ENCODE results near the gene CNP. TPM values are rescaled to one million over a fixed set of nuclear protein-coding genes. Genes with fewer than 3 reads are reported as not detected.

CNP gene
- total and polyA plus RNA-seq, 4 experiments from 2014 or later, result 23.6 to 36.9 (median 33.4) TPM

Other genes starting within 250 kb of the CNP start
- under 1 TPM; 0.29 to 0.33 TPM for gene HAP1, start 232.2 kb upstream of the CNP start, total RNA-seq
- gene HAP1, start 232.2 kb upstream of the CNP start, polyA plus RNA-seq, result not detected
- gene JUP, start 180.1 kb upstream of the CNP start, total RNA-seq, result under 1 TPM in 1 of 2 experiments, not detected in 1; 0.15 TPM
- under 1 TPM in 1 of 2 donors, not detected in 1; 0.69 TPM for gene JUP, start 180.1 kb upstream of the CNP start, polyA plus RNA-seq
- gene P3H4, start 154.8 kb upstream of the CNP start, total RNA-seq, result 1 to 10 TPM; 5.9 to 6.8 TPM
- 1 to 10 TPM; 1.4 to 4.2 TPM for gene P3H4, start 154.8 kb upstream of the CNP start, polyA plus RNA-seq
- not detected for gene FKBP10, start 153.8 kb upstream of the CNP start, total RNA-seq
- not detected for gene FKBP10, start 153.8 kb upstream of the CNP start, polyA plus RNA-seq
- gene NT5C3B, start 130.6 kb upstream of the CNP start, total RNA-seq, result 10 to 100 TPM; 20.9 to 22.3 TPM
- gene NT5C3B, start 130.6 kb upstream of the CNP start, polyA plus RNA-seq, result 10 to 100 TPM; 41.5 to 42.1 TPM
- not detected for gene KLHL10, start 129.0 kb upstream of the CNP start, total RNA-seq
- gene KLHL10, start 129.0 kb upstream of the CNP start, polyA plus RNA-seq, result not detected
- 10 to 100 TPM; 20.6 to 20.8 TPM for gene KLHL11, start 101.4 kb upstream of the CNP start, total RNA-seq
- 1 to 10 TPM; 1.0 to 7.6 TPM for gene KLHL11, start 101.4 kb upstream of the CNP start, polyA plus RNA-seq
- gene ACLY, start 47.8 kb upstream of the CNP start, total RNA-seq, result 10 to 100 TPM; 84.4 to 88.5 TPM
- 10 to 100 TPM; 58.7 to 72.1 TPM for gene ACLY, start 47.8 kb upstream of the CNP start, polyA plus RNA-seq
- gene ODAD4, start 36.2 kb upstream of the CNP start, total RNA-seq, result under 1 TPM in 1 of 2 experiments, not detected in 1; 0.20 TPM
- under 1 TPM in 1 of 2 donors, not detected in 1; 0.11 TPM for gene ODAD4, start 36.2 kb upstream of the CNP start, polyA plus RNA-seq
- 100 to 1,000 TPM; 106 to 112 TPM for gene DNAJC7, start 50.6 kb downstream of the CNP start, total RNA-seq
- 10 to 100 TPM; 45.2 to 67.2 TPM for gene DNAJC7, start 50.6 kb downstream of the CNP start, polyA plus RNA-seq
- gene NKIRAS2, start 53.3 kb downstream of the CNP start, total RNA-seq, result 10 to 100 TPM; 19.7 TPM
- gene NKIRAS2, start 53.3 kb downstream of the CNP start, polyA plus RNA-seq, result 10 to 100 TPM; 22.0 to 28.8 TPM
- gene C17orf113, start 83.8 kb downstream of the CNP start, total RNA-seq, result under 1 TPM; 0.76 to 0.97 TPM
- under 1 TPM; 0.39 to 0.53 TPM for gene C17orf113, start 83.8 kb downstream of the CNP start, polyA plus RNA-seq
- gene ZNF385C, start 131.7 kb downstream of the CNP start, total RNA-seq, result under 1 TPM in 1 of 2 experiments, not detected in 1; 0.36 TPM
- not detected for gene ZNF385C, start 131.7 kb downstream of the CNP start, polyA plus RNA-seq
- 10 to 100 TPM; 41.8 to 43.3 TPM for gene DHX58, start 145.9 kb downstream of the CNP start, total RNA-seq
- 10 to 100 TPM; 11.9 to 19.3 TPM for gene DHX58, start 145.9 kb downstream of the CNP start, polyA plus RNA-seq
- 10 to 100 TPM; 38.5 to 39.9 TPM for gene KAT2A, start 154.6 kb downstream of the CNP start, total RNA-seq
- 1 to 10 TPM; 5.9 to 7.3 TPM for gene KAT2A, start 154.6 kb downstream of the CNP start, polyA plus RNA-seq
- not detected for gene HSPB9, start 156.0 kb downstream of the CNP start, total RNA-seq
- not detected for gene HSPB9, start 156.0 kb downstream of the CNP start, polyA plus RNA-seq
- gene RAB5C, start 188.2 kb downstream of the CNP start, total RNA-seq, result 10 to 100 TPM; 77.7 to 80.6 TPM
- 10 to 100 TPM; 63.4 to 73.1 TPM for gene RAB5C, start 188.2 kb downstream of the CNP start, polyA plus RNA-seq
- gene KCNH4, start 214.3 kb downstream of the CNP start, total RNA-seq, result under 1 TPM; 0.09 to 0.11 TPM
- not detected for gene KCNH4, start 214.3 kb downstream of the CNP start, polyA plus RNA-seq
- gene HCRT, start 218.7 kb downstream of the CNP start, total RNA-seq, result not detected
- gene HCRT, start 218.7 kb downstream of the CNP start, polyA plus RNA-seq, result not detected
- gene GHDC, start 227.7 kb downstream of the CNP start, total RNA-seq, result 10 to 100 TPM; 23.9 to 25.3 TPM
- gene GHDC, start 227.7 kb downstream of the CNP start, polyA plus RNA-seq, result 10 to 100 TPM; 12.9 to 17.9 TPM